Measurements from ENCODE around the gene SNX15.

SNX15 gene

DNA sequence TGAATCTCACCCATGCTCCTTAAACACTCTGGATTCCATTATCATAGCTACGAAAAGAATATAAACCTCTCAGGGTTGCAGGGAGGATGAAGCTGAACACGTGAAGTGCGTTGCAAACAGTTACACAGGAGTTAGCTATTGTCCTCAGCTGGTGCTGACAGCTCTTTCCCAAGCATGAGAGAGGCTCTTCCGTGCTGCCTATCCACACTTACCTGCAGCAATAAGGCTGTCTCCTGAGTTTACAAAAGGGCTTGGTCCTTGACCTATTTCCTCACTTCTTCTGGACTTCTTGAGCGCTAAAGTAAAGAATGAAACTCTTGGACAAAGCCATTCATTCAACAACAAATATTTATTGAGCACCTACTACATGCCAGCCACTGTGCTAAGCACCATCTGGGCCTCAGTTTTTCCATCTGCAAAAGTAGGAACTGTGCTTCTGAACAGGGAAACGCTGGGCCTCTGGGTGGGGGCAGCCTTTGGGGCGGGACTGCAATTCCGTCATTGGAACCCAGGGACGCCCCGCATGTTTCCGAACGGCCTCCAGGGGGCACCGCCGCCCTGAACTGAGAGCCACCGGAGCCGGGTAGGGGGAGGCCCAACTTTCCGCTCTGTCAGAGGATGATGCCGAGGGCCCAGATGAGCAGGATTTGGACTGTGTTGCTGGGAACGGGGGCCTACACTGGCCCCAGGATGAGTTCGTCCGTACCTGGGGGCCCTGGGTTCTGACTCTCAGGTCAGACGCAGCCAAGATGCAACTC lies 13.9 kb upstream of the SNX15 start:
- TF ChIP-seq, protein P1, sequence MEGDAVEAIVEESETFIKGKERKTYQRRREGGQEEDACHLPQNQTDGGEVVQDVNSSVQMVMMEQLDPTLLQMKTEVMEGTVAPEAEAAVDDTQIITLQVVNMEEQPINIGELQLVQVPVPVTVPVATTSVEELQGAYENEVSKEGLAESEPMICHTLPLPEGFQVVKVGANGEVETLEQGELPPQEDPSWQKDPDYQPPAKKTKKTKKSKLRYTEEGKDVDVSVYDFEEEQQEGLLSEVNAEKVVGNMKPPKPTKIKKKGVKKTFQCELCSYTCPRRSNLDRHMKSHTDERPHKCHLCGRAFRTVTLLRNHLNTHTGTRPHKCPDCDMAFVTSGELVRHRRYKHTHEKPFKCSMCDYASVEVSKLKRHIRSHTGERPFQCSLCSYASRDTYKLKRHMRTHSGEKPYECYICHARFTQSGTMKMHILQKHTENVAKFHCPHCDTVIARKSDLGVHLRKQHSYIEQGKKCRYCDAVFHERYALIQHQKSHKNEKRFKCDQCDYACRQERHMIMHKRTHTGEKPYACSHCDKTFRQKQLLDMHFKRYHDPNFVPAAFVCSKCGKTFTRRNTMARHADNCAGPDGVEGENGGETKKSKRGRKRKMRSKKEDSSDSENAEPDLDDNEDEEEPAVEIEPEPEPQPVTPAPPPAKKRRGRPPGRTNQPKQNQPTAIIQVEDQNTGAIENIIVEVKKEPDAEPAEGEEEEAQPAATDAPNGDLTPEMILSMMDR (IDR thresholded peaks at IDR 0.05): peak; percentile 95
- Histone ChIP-seq H3K4me3 (ENCODE audit: low read depth in 1 of 2, low read length in 1 of 2) (peak overlapping the region; percentile 96 to 98), H3K27me3 (no peaks in the 10 kb centered on the region), H3K4me1 (ENCODE audit: control insufficient read depth in 1 of 2, insufficient read depth in 1 of 2, low read depth in 1 of 2, low read length in 1 of 2) (peaks cover 20 to 22% of the 10 kb centered on the region in 2 experiments), H3K9me3 (no peaks in the 10 kb centered on the region), H3K27ac (peak overlapping the region; percentile 91), H3K36me3 (peaks cover 2% of the 10 kb centered on the region)

DNA sequence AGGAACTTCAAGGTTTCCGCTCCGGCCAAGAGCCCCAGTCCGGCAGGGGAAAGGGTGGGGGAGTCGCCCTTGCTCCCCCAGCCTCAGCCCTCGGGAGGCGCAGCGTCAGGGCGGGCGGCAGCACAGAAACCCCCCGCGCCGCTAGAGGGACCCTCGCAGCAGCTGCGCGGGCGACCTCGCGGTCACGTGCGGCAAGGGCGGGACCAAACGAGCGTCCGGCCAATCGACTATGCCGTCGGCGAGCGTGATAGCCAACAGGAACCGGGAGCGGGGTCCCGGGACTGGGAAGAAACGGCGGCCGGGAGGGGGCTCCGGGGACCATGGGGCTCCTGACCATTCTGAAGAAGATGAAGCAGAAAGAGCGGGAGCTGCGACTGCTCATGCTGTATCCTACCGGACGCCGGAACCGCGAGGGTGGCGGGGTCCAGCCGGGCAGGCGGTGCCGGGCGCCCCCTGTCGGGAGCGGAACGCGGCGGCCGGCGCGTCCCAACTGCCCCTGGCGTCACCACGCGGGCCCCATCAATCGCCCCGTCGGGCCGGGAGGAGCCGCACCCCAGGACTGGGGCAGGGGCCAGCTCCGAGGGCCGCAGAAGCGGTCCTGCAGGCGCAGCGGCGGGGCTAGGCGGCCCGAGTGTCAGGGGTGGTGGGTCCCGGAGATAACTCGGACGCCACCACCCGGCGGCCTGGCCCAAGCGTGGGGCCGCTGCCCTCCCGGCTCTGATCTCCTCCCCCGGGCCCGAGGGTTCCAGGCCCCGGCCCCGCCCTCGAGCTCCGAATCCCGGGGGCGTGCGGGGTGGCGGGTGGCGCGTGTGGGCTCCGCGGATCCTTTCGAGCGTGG lies 13.1 kb upstream of the SNX15 start, which contains the start of gene ARL2:
TSS of gene ARL2 (plus strand) at position 273 of the 838 bp plus-strand sequence. CDS start at position 321, 48 bp downstream.
- Histone ChIP-seq H3K27me3 (no peaks in the 10 kb centered on the region), H3K27ac (peak within 1 kb of the TSS; percentile 91), H3K36me3 (peaks cover 6% of the 10 kb centered on the region), H3K4me3 (ENCODE audit: low read depth in 1 of 2, low read length in 1 of 2) (peak within 1 kb of the TSS; percentile 96 to 98), H3K9me3 (no peaks in the 10 kb centered on the region), H3K4me1 (ENCODE audit: control insufficient read depth in 1 of 2, insufficient read depth in 1 of 2, low read depth in 1 of 2, low read length in 1 of 2) (peaks cover 20 to 22% of the 10 kb centered on the region in 2 experiments)
- TF ChIP-seq, protein P1 (IDR thresholded peaks at IDR 0.05): peak; percentile 98

DNA sequence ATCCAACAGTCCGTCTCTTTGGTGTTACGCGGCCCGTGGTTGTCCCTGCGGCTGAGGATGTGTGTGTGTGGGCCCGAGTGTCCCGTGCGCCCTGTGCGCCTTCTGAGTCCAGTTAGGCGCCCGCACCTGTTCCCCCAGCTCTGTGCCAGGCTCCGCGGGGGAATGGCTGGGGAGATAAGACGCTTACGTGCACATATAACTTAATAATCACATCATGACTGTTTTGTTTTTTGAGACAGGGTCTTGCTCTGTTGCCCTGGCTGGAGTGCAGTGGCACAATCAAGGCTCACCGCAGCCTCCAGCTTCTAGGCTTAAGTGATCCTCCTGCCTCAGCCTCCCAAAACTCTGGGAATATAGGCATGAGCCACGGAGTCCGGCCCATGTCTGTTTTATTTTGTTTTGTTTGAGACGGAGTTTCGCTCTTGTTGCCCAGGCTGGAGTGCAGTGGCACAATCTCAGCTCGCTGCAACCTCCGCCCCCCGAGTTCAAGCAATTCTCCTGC lies 12.5 kb upstream of the SNX15 start:
- peaks cover 20 to 22% of the 10 kb centered on the region in 2 experiments for H3K4me1 ChIP-seq (ENCODE audit: control insufficient read depth in 1 of 2, insufficient read depth in 1 of 2, low read depth in 1 of 2, low read length in 1 of 2)
- no peaks in the 10 kb centered on the region for H3K9me3 ChIP-seq
- H3K36me3 ChIP-seq: peaks cover 8% of the 10 kb centered on the region
- H3K27ac ChIP-seq: peak overlapping the region; percentile 91
- TF ChIP-seq, protein P1 (IDR thresholded peaks at IDR 0.05): no peak
- peak overlapping the region; percentile 96 to 98 for H3K4me3 ChIP-seq (ENCODE audit: low read depth in 1 of 2, low read length in 1 of 2)
- no peaks in the 10 kb centered on the region for H3K27me3 ChIP-seq

DNA sequence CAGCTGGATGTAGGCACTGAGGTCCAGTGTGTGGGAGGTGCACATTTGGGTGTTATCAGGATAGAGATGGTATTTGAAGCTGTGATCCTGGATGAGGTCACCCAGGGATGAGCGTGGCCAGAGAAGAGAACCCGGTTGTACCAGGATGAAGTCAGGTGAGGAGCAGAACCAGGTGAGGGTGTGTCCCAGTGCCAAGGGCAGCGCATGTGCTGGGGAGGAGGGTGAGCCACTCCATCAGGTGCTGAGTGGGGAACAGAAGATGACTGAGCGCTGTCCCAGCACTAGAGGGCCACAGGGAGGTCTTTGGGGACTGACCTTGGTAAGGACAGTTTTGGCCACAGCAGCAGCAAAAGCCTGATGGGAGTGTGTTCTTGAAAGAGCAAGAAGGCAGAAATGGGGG lies 10.5 kb upstream of the SNX15 start:
- H3K9me3 ChIP-seq: no peaks in the 10 kb centered on the region
- no peak overlapping the region for H3K27ac ChIP-seq
- H3K27me3 ChIP-seq: no peaks in the 10 kb centered on the region
- H3K36me3 ChIP-seq: peaks cover 14% of the 10 kb centered on the region
- H3K4me3 ChIP-seq (ENCODE audit: low read depth in 1 of 2, low read length in 1 of 2): no peak overlapping the region
- TF ChIP-seq, protein P1 (IDR thresholded peaks at IDR 0.05): no peak
- H3K4me1 ChIP-seq (ENCODE audit: control insufficient read depth in 1 of 2, insufficient read depth in 1 of 2, low read depth in 1 of 2, low read length in 1 of 2): peaks cover 31 to 32% of the 10 kb centered on the region in 2 experiments

DNA sequence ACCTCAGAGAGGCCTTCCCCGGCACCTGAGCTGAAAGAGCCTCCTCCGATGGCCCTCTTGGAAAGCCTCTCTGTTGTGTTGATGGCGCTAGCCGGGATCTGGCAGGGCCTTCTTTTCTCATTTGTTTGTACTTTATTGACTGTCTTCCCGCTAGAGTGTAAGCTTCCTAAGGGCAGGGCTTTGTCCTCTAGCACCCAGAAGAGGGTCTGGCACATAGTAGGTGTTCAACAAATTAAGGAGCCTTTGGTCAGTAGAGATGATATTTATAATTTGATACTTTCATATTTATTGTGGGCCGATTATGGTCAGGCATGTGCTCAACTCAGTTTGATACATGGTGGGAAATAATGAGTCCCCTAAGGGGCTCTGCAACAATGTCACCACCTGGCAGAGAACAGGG lies 9.3 kb upstream of the SNX15 start:
- Histone ChIP-seq H3K4me1 (ENCODE audit: control insufficient read depth in 1 of 2, insufficient read depth in 1 of 2, low read depth in 1 of 2, low read length in 1 of 2) (peaks cover 40% of the 10 kb centered on the region in 2 experiments), H3K27me3 (no peaks in the 10 kb centered on the region), H3K27ac (no peak overlapping the region), H3K4me3 (ENCODE audit: low read depth in 1 of 2, low read length in 1 of 2) (no peak overlapping the region), H3K36me3 (peaks cover 14% of the 10 kb centered on the region), H3K9me3 (no peaks in the 10 kb centered on the region)
- TF ChIP-seq, protein P1 (IDR thresholded peaks at IDR 0.05): no peak

All from neutrophil (primary cell).